GM23338 (cell line): Measurements from ENCODE around the gene RAPGEF5. TPM values are rescaled to one million over a fixed set of nuclear protein-coding genes. Genes with fewer than 3 reads are reported as not detected.

Experiments used
- ATAC-seq: fragments of 200-7000 bp; cut with Tn5 transposase; 3 replicates; pipeline ENCODE4 v1.9.1; 2020
- DNase-seq: peaks from one replicate; pipeline ENCODE4 v3.0.0-alpha.2; 2015; ENCODE audit warnings: low spot score
- H2AFZ ChIP-seq: fragments of 200-600 bp; sonication (generic); 2 replicates; pipeline ENCODE4 v1.8.0; 2016; ENCODE audit warnings: antibody characterized with exemption, mild to moderate bottlenecking, moderate library complexity
- H3F3A ChIP-seq: fragments of 200-600 bp; sonication (generic); replicated peaks from 2 replicates; pipeline ENCODE4 v1.8.0; 2017; ENCODE audit warnings: antibody characterized with exemption, mixed run types, low read depth
- H3K27ac ChIP-seq: fragments of 200-600 bp; sonication (generic); 2 replicates; pipeline ENCODE4 v1.6.1; 2016; ENCODE audit warnings: low read depth
- H3K27me3 ChIP-seq: fragments of 200-600 bp; sonication (generic); 2 replicates; pipeline ENCODE4 v1.8.0; 2016; ENCODE audit warnings: mild to moderate bottlenecking, mixed run types, moderate library complexity; ENCODE audit not compliant: insufficient read depth
- H3K36me3 ChIP-seq: fragments of 200-600 bp; sonication (generic); 2 replicates; pipeline ENCODE4 v1.8.0; 2016; ENCODE audit warnings: mild to moderate bottlenecking; ENCODE audit not compliant: insufficient read depth
- H3K4me1 ChIP-seq: fragments of 200-600 bp; sonication (generic); 2 replicates; pipeline ENCODE4 v1.8.0; 2016; ENCODE audit warnings: mild to moderate bottlenecking, moderate library complexity; ENCODE audit not compliant: insufficient read depth
- H3K4me2 ChIP-seq: fragments of 200-600 bp; sonication (generic); 2 replicates; pipeline ENCODE4 v1.7.1; 2017; ENCODE audit warnings: mixed run types
- H3K4me3 ChIP-seq: fragments of 200-600 bp; sonication (generic); 2 replicates; pipeline ENCODE4 v1.6.1; 2016; ENCODE audit warnings: mixed run types
- H3K79me2 ChIP-seq: fragments of 200-600 bp; sonication (generic); replicated peaks from 2 replicates; pipeline ENCODE4 v1.8.0; 2017; ENCODE audit warnings: mild to moderate bottlenecking; ENCODE audit not compliant: insufficient read depth
- H3K9me2 ChIP-seq: fragments of 200-600 bp; sonication (generic); 2 replicates; pipeline ENCODE4 v1.8.0; 2017; ENCODE audit not compliant: insufficient read depth
- H4K20me1 ChIP-seq: fragments of 200-600 bp; sonication (generic); replicated peaks from 2 replicates; pipeline ENCODE4 v1.8.0; 2017; ENCODE audit warnings: mild to moderate bottlenecking; ENCODE audit not compliant: insufficient read depth
- H3K27ac Mint-ChIP-seq: 2 replicates; pipeline ENCODE4 v1.8.0; 2020; ENCODE audit warnings: inconsistent platforms, mild to moderate bottlenecking, moderate library complexity, mixed read lengths
- H3K27me3 Mint-ChIP-seq: 3 replicates; pipeline ENCODE4 v1.8.0; 2022; ENCODE audit warnings: low read depth, mild to moderate bottlenecking, moderate library complexity, mixed read lengths, inconsistent platforms; ENCODE audit not compliant: insufficient read depth, poor library complexity
- H3K36me3 Mint-ChIP-seq: 3 replicates; pipeline ENCODE4 v1.8.0; 2021; ENCODE audit warnings: low read depth, mild to moderate bottlenecking, inconsistent platforms, moderate library complexity, mixed read lengths
- H3K4me1 Mint-ChIP-seq: 3 replicates; pipeline ENCODE4 v1.8.0; 2020; ENCODE audit warnings: mild to moderate bottlenecking, inconsistent platforms, mixed read lengths
- H3K4me3 Mint-ChIP-seq: 3 replicates; pipeline ENCODE4 v1.8.0; 2021; ENCODE audit warnings: moderate library complexity, mild to moderate bottlenecking, inconsistent platforms, mixed read lengths
- H3K9me3 Mint-ChIP-seq: 3 replicates; pipeline ENCODE4 v1.8.0; 2020; ENCODE audit warnings: moderate library complexity, mild to moderate bottlenecking, inconsistent platforms, mixed read lengths
- CREB1 ChIP-seq: fragments of 250-450 bp; sonication (Bioruptor Pico); IDR thresholded peaks from 2 replicates; pipeline ENCODE4 v1.5.0; 2020; ENCODE audit warnings: low read depth, mild to moderate bottlenecking, moderate library complexity
- CTCF ChIP-seq, 2 experiments: fragments of 200-600 bp in 1 of 2; sonication (generic) in 1 of 2; conservative IDR thresholded peaks; 2 replicates each; pipeline versions ENCODE4 v1.5.1 to v1.6.1; 2016 to 2017; ENCODE audit warnings: antibody characterized with exemption in 2 of 2, low read depth in 2 of 2, mild to moderate bottlenecking in 2 of 2, moderate library complexity in 1 of 2
- ETS1 ChIP-seq: IDR thresholded peaks from 2 replicates; pipeline ENCODE4 v1.6.1; 2016; ENCODE audit warnings: antibody characterized with exemption
- EZH2 ChIP-seq: fragments of 200-600 bp; sonication (generic); IDR thresholded peaks from one replicate; pipeline ENCODE4 v1.8.0; 2017; ENCODE audit warnings: antibody characterized with exemption, mild to moderate bottlenecking, low read depth; ENCODE audit not compliant: unreplicated experiment
- EZH2phosphoT487 ChIP-seq: fragments of 200-600 bp; sonication (generic); IDR thresholded peaks from one replicate; pipeline ENCODE4 v1.8.1; 2018; ENCODE audit warnings: antibody characterized with exemption; ENCODE audit not compliant: unreplicated experiment
- JUNB ChIP-seq: IDR thresholded peaks from one replicate; pipeline ENCODE4 v1.6.1; 2016; ENCODE audit warnings: antibody characterized with exemption; ENCODE audit not compliant: unreplicated experiment
- NANOG ChIP-seq: IDR thresholded peaks from 2 replicates; pipeline ENCODE4 v1.6.1; 2016; ENCODE audit warnings: antibody characterized with exemption, borderline replicate concordance
- POLR2AphosphoS5 ChIP-seq: IDR thresholded peaks from 2 replicates; pipeline ENCODE4 v1.6.1; 2016; ENCODE audit warnings: antibody characterized with exemption, low read depth
- REST ChIP-seq: IDR thresholded peaks from one replicate; pipeline ENCODE4 v1.6.1; 2018; ENCODE audit warnings: antibody characterized with exemption; ENCODE audit not compliant: unreplicated experiment
- STAT1 ChIP-seq: IDR thresholded peaks from one replicate; pipeline ENCODE4 v1.6.1; 2016; ENCODE audit warnings: antibody characterized with exemption; ENCODE audit not compliant: unreplicated experiment
- ZNF114 ChIP-seq: fragments of 250-450 bp; sonication (Bioruptor Pico); IDR thresholded peaks from 2 replicates; pipeline ENCODE4 v1.5.0; 2020; ENCODE audit warnings: mild to moderate bottlenecking, moderate library complexity
- ZNF331 ChIP-seq: fragments of 250-450 bp; sonication (Bioruptor Pico); IDR thresholded peaks from 2 replicates; pipeline ENCODE4 v1.5.0; 2020; ENCODE audit warnings: low read depth, mild to moderate bottlenecking, moderate library complexity
- ZNF462 ChIP-seq: fragments of 250-450 bp; sonication (Bioruptor Pico); IDR thresholded peaks from 2 replicates; pipeline ENCODE4 v1.5.0; 2020; ENCODE audit warnings: mild to moderate bottlenecking, moderate library complexity
- polyA plus RNA-seq: library from polyadenylated mRNA; unstranded; fragments of >200 nt; fragmentation: Nextera tagmentation; extraction: Ambion mirVana; gene quantifications from 2 replicates; pipeline ENCODE4 v1.2.1, GENCODE V29; 2016
- total RNA-seq: library from RNA; depleted of rRNA; stranded (reverse); fragments of >200 nt; shearing (Covaris generic); gene quantifications from 2 replicates; pipeline ENCODE4 v1.2.3, GENCODE V29; 2014

The RAPGEF5 gene
- total and polyA plus RNA-seq, 2 experiments from 2014 or later: 6.3 to 13.1 TPM

- Histone ChIP-seq H3K79me2 (no peaks in the 10 kb centered on the region), H3K27ac (no peak overlapping the region), H3K4me2 (no peak overlapping the region), H2AFZ (no peak overlapping the region), H4K20me1 (no peaks in the 10 kb centered on the region), H3F3A (no peaks in the 10 kb centered on the region), H3K9me2 (no peaks in the 10 kb centered on the region), H3K27me3 (no peaks in the 10 kb centered on the region), H3K4me3 (no peak overlapping the region), H3K4me1 (no peaks in the 10 kb centered on the region; the same call in 1 of the 2 replicates), H3K36me3 (no peaks in the 10 kb centered on the region)
- Mint-ChIP-seq H3K36me3 (no peaks in the 10 kb centered on the region), H3K27me3 (no peaks in the 10 kb centered on the region), H3K27ac (no peak overlapping the region), H3K4me1 (peaks cover 13% of the 10 kb centered on the region), H3K9me3 (no peaks in the 10 kb centered on the region), H3K4me3 (no peak overlapping the region)
- no peak for DNase-seq
- TF ChIP-seq REST: no peak
- no peak for TF ChIP-seq STAT1
- TF ChIP-seq ZNF331 (CRISPR knock-in tag): no peak
- no peak for TF ChIP-seq CTCF (conservative IDR thresholded peaks at IDR 0.05; ENCODE audit: low read depth in 2 of 2)
- TF ChIP-seq NANOG: no peak
- no peak for TF ChIP-seq EZH2
- no peak for TF ChIP-seq ZNF462 (CRISPR knock-in tag)
- no peak for TF ChIP-seq JUNB
- TF ChIP-seq ETS1: no peak
- TF ChIP-seq ZNF114 (CRISPR knock-in tag): no peak
- TF ChIP-seq CREB1: no peak
- TF ChIP-seq POLR2AphosphoS5: no peak
- no peak for TF ChIP-seq EZH2phosphoT487
- no peak for ATAC-seq
Measured at GRCh38 chr7:22235134-22235533, 121.8 kb downstream of the RAPGEF5 start.
